Activated naive CD4-positive, alpha-beta T cell treated with anti-CD3 and anti-CD28 coated beads, Interleukin-2, amount 50 U/mL, for 72 hours (primary cell): ENCODE measurements around the gene EPHX1. TPM values are rescaled to one million over a fixed set of nuclear protein-coding genes. Genes with fewer than 3 reads are reported as not detected.
"Not testable (repeated sequence)": the region's sequence is repeated elsewhere in the genome, so short reads cannot be mapped to it uniquely, and the experiment has no call there.

ENCODE experiments used
- ATAC-seq, 2 donors: fragments of 150-1000 bp; cut with Tn5 transposase; 2 replicates each; pipeline ENCODE4 v1.10.0; 2021; ENCODE audit warnings: mild to moderate bottlenecking in 2 of 2, moderate library complexity in 2 of 2
- DNase-seq, 2 donors: peaks; one replicate each; pipeline ENCODE4 v3.0.0; 2021 to 2022; ENCODE audit warnings: low spot score in 2 of 2
- H3K27ac Mint-ChIP-seq, 2 donors: one replicate each; pipeline ENCODE4 v1.8.0; 2022; ENCODE audit warnings: mild to moderate bottlenecking in 2 of 2, mixed read lengths in 2 of 2
- H3K36me3 Mint-ChIP-seq, 2 donors: one replicate each; pipeline ENCODE4 v1.8.0; 2022; ENCODE audit warnings: mixed read lengths in 2 of 2
- H3K9me3 Mint-ChIP-seq, 2 donors: one replicate each; pipeline ENCODE4 v1.8.0; 2022; ENCODE audit warnings: mixed read lengths in 2 of 2
- total RNA-seq, 2 donors: library from RNA; stranded (reverse); gene quantifications; one replicate each; pipeline ENCODE4 v1.2.3, GENCODE V29; 2022

EPHX1 gene
- total RNA-seq, 2 donors from 2014 or later = 3.1 TPM

GRCh38 chr1:225772848-225773247 lies 37.1 kb upstream of the EPHX1 start:
- Mint-ChIP-seq H3K36me3 (peaks cover 0 to 5% of the 10 kb centered on the region in 2 donors), H3K9me3 (no peaks in the 10 kb centered on the region), H3K27ac (peak overlapping the region in 1 of 2 donors; percentile 13)
- no peak for DNase-seq
- no peak for ATAC-seq

GRCh38 chr1:225774281-225775147 lies 35.4 kb upstream of the EPHX1 start:
- ATAC-seq (no peak), DNase-seq (no peak)
- H3K36me3 Mint-ChIP-seq = peaks cover 0 to 5% of the 10 kb centered on the region in 2 donors
- peak overlapping the region; percentile 13 to 88 for H3K27ac Mint-ChIP-seq
- H3K9me3 Mint-ChIP-seq = no peaks in the 10 kb centered on the region

GRCh38 chr1:225776294-225776693 lies 33.6 kb upstream of the EPHX1 start:
- no peak for DNase-seq
- peaks cover 5 to 13% of the 10 kb centered on the region in 2 donors for H3K36me3 Mint-ChIP-seq
- H3K27ac Mint-ChIP-seq = no peak overlapping the region
- no peaks in the 10 kb centered on the region for H3K9me3 Mint-ChIP-seq
- ATAC-seq = no peak

GRCh38 chr1:225777058-225777582 lies 32.8 kb upstream of the EPHX1 start:
- peaks cover 5 to 13% of the 10 kb centered on the region in 2 donors for H3K36me3 Mint-ChIP-seq
- H3K27ac Mint-ChIP-seq = no peak overlapping the region
- DNase-seq = no peak
- H3K9me3 Mint-ChIP-seq = no peaks in the 10 kb centered on the region
- peak; percentile 24 to 42 for ATAC-seq

- Mint-ChIP-seq H3K9me3 (no peaks in the 10 kb centered on the region), H3K27ac (no peak within 1 kb of the TSS), H3K36me3 (peaks cover 5 to 20% of the 10 kb centered on the region in 2 donors)
- ATAC-seq (peak; percentile 99), DNase-seq (peak; percentile 98 to 99)
Measured at GRCh38 chr1:225777583-225778336, 32.2 kb upstream of the EPHX1 start, which contains the start of gene SRP9. TSS of gene SRP9 (plus strand) at chr1:225777826. CDS start at chr1:225777941, 115 bp downstream.

GRCh38 chr1:225778337-225778669 lies 31.6 kb upstream of the EPHX1 start:
- no peak overlapping the region for H3K27ac Mint-ChIP-seq
- no peak for DNase-seq
- peaks cover 5 to 21% of the 10 kb centered on the region in 2 donors for H3K36me3 Mint-ChIP-seq
- no peak for ATAC-seq
- H3K9me3 Mint-ChIP-seq = no peaks in the 10 kb centered on the region

- DNase-seq, H3K27ac Mint-ChIP-seq, ATAC-seq, H3K9me3 Mint-ChIP-seq: not testable (repeated sequence)
- peaks cover 5 to 21% of the 10 kb centered on the region in 2 donors for H3K36me3 Mint-ChIP-seq
Measured at GRCh38 chr1:225779165-225779564, 30.8 kb upstream of the EPHX1 start.

- H3K27ac Mint-ChIP-seq = no peak overlapping the region
- DNase-seq = no peak
Measured at GRCh38 chr1:225780134-225780533, 29.8 kb upstream of the EPHX1 start.

GRCh38 chr1:225780630-225781029 lies 29.3 kb upstream of the EPHX1 start:
- DNase-seq = no peak
- Mint-ChIP-seq H3K36me3 (peaks cover 5 to 17% of the 10 kb centered on the region in 2 donors), H3K27ac (peak overlapping the region in 1 of 2 donors; percentile 17), H3K9me3 (no peaks in the 10 kb centered on the region)
- ATAC-seq = no peak

More at GRCh38 chr1:225780134-225780533, 29.8 kb upstream of the EPHX1 start:
- no peak for ATAC-seq
- peaks cover 5 to 16% of the 10 kb centered on the region in 2 donors for H3K36me3 Mint-ChIP-seq
- H3K9me3 Mint-ChIP-seq = no peaks in the 10 kb centered on the region

GRCh38 chr1:225789142-225789541 lies 20.8 kb upstream of the EPHX1 start:
- not testable (repeated sequence) for ATAC-seq, H3K9me3 Mint-ChIP-seq, DNase-seq
- H3K36me3 Mint-ChIP-seq = peaks cover 30 to 59% of the 10 kb centered on the region in 2 donors
- H3K27ac Mint-ChIP-seq = peak overlapping the region in 1 of 2 donors; percentile 44

- Mint-ChIP-seq H3K27ac (no peak overlapping the region), H3K36me3 (peaks cover 13 to 39% of the 10 kb centered on the region in 2 donors)
Measured at GRCh38 chr1:225794954-225795353, 15.0 kb upstream of the EPHX1 start.

GRCh38 chr1:225796097-225796496 lies 13.8 kb upstream of the EPHX1 start:
- not testable (repeated sequence) for ATAC-seq, H3K9me3 Mint-ChIP-seq, H3K27ac Mint-ChIP-seq, DNase-seq
- H3K36me3 Mint-ChIP-seq = peaks cover 7 to 31% of the 10 kb centered on the region in 2 donors

More at GRCh38 chr1:225794954-225795353, 15.0 kb upstream of the EPHX1 start:
- ATAC-seq (no peak), DNase-seq (no peak)
- no peaks in the 10 kb centered on the region for H3K9me3 Mint-ChIP-seq

GRCh38 chr1:225801146-225801545 lies 8.8 kb upstream of the EPHX1 start:
- ATAC-seq, H3K9me3 Mint-ChIP-seq, H3K27ac Mint-ChIP-seq, DNase-seq, H3K36me3 Mint-ChIP-seq: not testable (repeated sequence)

- Mint-ChIP-seq H3K36me3 (no peaks in the 10 kb centered on the region), H3K9me3 (no peaks in the 10 kb centered on the region), H3K27ac (no peak overlapping the region)
- DNase-seq (no peak), ATAC-seq (no peak)
Measured at GRCh38 chr1:225806249-225806648, 3.7 kb upstream of the EPHX1 start.

GRCh38 chr1:225806736-225807135 lies 3.2 kb upstream of the EPHX1 start:
- H3K27ac Mint-ChIP-seq, H3K36me3 Mint-ChIP-seq, H3K9me3 Mint-ChIP-seq, DNase-seq, ATAC-seq: not testable (repeated sequence)

- Mint-ChIP-seq H3K36me3 (no peaks in the 10 kb centered on the region), H3K27ac (no peak overlapping the region), H3K9me3 (no peaks in the 10 kb centered on the region)
- no peak for DNase-seq
- ATAC-seq = no peak
Measured at GRCh38 chr1:225808136-225808535, 1.8 kb upstream of the EPHX1 start.
